Liver (tissue), 9 donors: ENCODE data around the gene DCAF11. TPM values are rescaled to one million over a fixed set of nuclear protein-coding genes. Genes with fewer than 3 reads are reported as not detected.

ENCODE experiments used
- DNase-seq: peaks from one replicate; pipeline ENCODE4 v3.0.0-alpha.2; 2017; ENCODE audit warnings: low spot score
- H3K27ac ChIP-seq, 2 donors: one replicate each; pipeline ENCODE4 v1.7.0; 2013; ENCODE audit warnings: inconsistent platforms in 2 of 2, low read length in 2 of 2, control low read depth in 1 of 2, low read depth in 1 of 2, mild to moderate bottlenecking in 1 of 2
- H3K27me3 ChIP-seq, 4 donors: one replicate each; pipeline versions ENCODE4 v1.6.1 to v1.7.0; 2013; ENCODE audit warnings: low read length in 3 of 4, inconsistent platforms in 1 of 4, mild to moderate bottlenecking in 1 of 4, moderate library complexity in 1 of 4; ENCODE audit not compliant: control insufficient read depth in 4 of 4, insufficient read depth in 4 of 4
- H3K36me3 ChIP-seq, 4 donors: one replicate each; pipeline versions ENCODE4 v1.6.1 to v1.7.0; 2013; ENCODE audit warnings: low read length in 3 of 4, mild to moderate bottlenecking in 3 of 4, low read depth in 1 of 4, moderate library complexity in 1 of 4; ENCODE audit not compliant: control insufficient read depth in 4 of 4, insufficient read depth in 3 of 4
- H3K4me1 ChIP-seq, 4 donors: one replicate each; pipeline versions ENCODE4 v1.6.1 to v1.7.0; 2013; ENCODE audit warnings: low read length in 3 of 4, mild to moderate bottlenecking in 3 of 4, moderate library complexity in 1 of 4; ENCODE audit not compliant: control insufficient read depth in 4 of 4, insufficient read depth in 4 of 4
- H3K4me3 ChIP-seq, 3 donors: one replicate each; pipeline versions ENCODE4 v1.6.1 to v1.7.0; 2013; ENCODE audit warnings: low read length in 3 of 3, control low read depth in 1 of 3, low read depth in 1 of 3, mild to moderate bottlenecking in 1 of 3
- H3K9ac ChIP-seq, 2 donors: one replicate each; pipeline ENCODE4 v1.7.0; 2013; ENCODE audit warnings: low read length in 2 of 2, mild to moderate bottlenecking in 2 of 2, moderate library complexity in 2 of 2, control low read depth in 1 of 2, low read depth in 1 of 2
- H3K9me3 ChIP-seq, 4 donors: one replicate each; pipeline versions ENCODE4 v1.6.1 to v1.7.0; 2013; ENCODE audit warnings: low read length in 3 of 4; ENCODE audit not compliant: control insufficient read depth in 4 of 4
- EGR1 ChIP-seq, 2 donors: IDR thresholded peaks; 2 replicates each; pipeline ENCODE4 v1.6.1; 2016 to 2018; ENCODE audit warnings: antibody characterized with exemption in 2 of 2, low read depth in 2 of 2
- FOXA2 ChIP-seq: IDR thresholded peaks from 2 replicates; pipeline ENCODE4 v1.6.1; 2016; ENCODE audit warnings: antibody characterized with exemption
- GABPA ChIP-seq, 2 donors: IDR thresholded peaks in 1 of 2; conservative IDR thresholded peaks in 1 of 2; 2 replicates each; pipeline ENCODE4 v1.6.1; 2016; ENCODE audit warnings: antibody characterized with exemption in 2 of 2, mild to moderate bottlenecking in 1 of 2, moderate library complexity in 1 of 2
- HNF4A ChIP-seq, 2 donors: conservative IDR thresholded peaks; 2 replicates each; pipeline ENCODE4 v1.6.1; 2016; ENCODE audit warnings: antibody characterized with exemption in 2 of 2, mild to moderate bottlenecking in 2 of 2
- NR2F2 ChIP-seq: IDR thresholded peaks from 2 replicates; pipeline ENCODE4 v1.6.1; 2016; ENCODE audit warnings: antibody characterized with exemption
- RAD21 ChIP-seq, 2 donors: IDR thresholded peaks; 2 replicates each; pipeline ENCODE4 v1.6.1; 2016; ENCODE audit warnings: antibody characterized with exemption in 2 of 2, mild to moderate bottlenecking in 2 of 2
- ZBTB33 ChIP-seq: IDR thresholded peaks from 2 replicates; pipeline ENCODE4 v1.6.1; 2016; ENCODE audit warnings: antibody characterized with exemption
- WGBS: extraction: QIAGEN DNeasy Blood & Tissue Kit; methylation state at CpG from one replicate; pipeline ENCODE4 v1.1.7; 2013; 5-methylcytosine and 5-hydroxymethylcytosine counted together
- polyA plus RNA-seq, 2 donors: library from polyadenylated mRNA; stranded (reverse) in 1 of 2; unstranded in 1 of 2; fragments of 200-250 nt in 1 of 2; fragments of >200 nt in 1 of 2; fragmentation: Nextera tagmentation in 1 of 2; extraction: Ambion mirVana in 1 of 2; gene quantifications; one replicate each; pipeline versions ENCODE4 v1.2.1 to v1.2.3, GENCODE V29; 2013 to 2015
- total RNA-seq, 2 donors: library from RNA; depleted of rRNA; stranded (reverse); fragments of >200 nt; gene quantifications; one replicate each; pipeline ENCODE4 v1.2.3, GENCODE V29; 2014
- TF ChIP-seq, protein P1 (sequence below): IDR thresholded peaks from 2 replicates; pipeline ENCODE4 v1.6.1; 2016; ENCODE audit warnings: antibody characterized with exemption
- donor health status: healthy.
- donor health status: healthy.
- donor health status: healthy.
- donor health status: healthy.
- donor health status: healthy.

Gene DCAF11
- total and polyA plus RNA-seq, 4 donors, result 30.1 to 312 (median 167) TPM

DNA sequence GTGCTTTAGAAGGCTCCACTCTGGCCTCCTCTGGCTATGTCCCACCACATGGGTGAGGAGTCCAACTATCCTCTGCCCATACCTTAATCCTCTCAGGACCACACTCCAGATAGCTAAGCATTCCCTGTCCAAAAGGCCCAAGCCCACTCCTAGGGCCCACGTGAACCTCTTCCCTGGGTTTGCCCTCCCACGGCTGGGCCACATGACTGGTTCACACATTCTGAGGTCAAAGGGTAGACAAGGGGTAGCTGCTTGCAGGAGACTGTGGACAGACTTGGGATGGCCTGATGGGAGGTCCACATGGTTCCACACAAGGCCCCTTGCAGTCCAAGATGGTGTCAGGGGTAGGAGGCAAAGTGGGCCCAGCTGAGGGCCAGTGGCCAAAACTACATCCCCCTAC, 26.5 kb upstream of the DCAF11 start:
- peaks cover 4 to 29% (median 22%) of the 10 kb centered on the region in 4 donors for H3K4me1 ChIP-seq
- TF ChIP-seq GABPA (IDR thresholded peaks at IDR 0.05 in 1 of 2, conservative IDR thresholded peaks at IDR 0.05 in 1 of 2) (no peak), RAD21 (IDR thresholded peaks at IDR 0.05) (no peak), HNF4A (conservative IDR thresholded peaks at IDR 0.05) (no peak)
- TF ChIP-seq, protein P1, sequence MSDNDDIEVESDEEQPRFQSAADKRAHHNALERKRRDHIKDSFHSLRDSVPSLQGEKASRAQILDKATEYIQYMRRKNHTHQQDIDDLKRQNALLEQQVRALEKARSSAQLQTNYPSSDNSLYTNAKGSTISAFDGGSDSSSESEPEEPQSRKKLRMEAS, result no peak
- H3K4me3 ChIP-seq, result no peak overlapping the region
- H3K9me3 ChIP-seq, result no peaks in the 10 kb centered on the region
- no peak overlapping the region for H3K9ac ChIP-seq
- no peak for DNase-seq
- H3K27me3 ChIP-seq, result no peaks in the 10 kb centered on the region
- H3K36me3 ChIP-seq, result no peaks in the 10 kb centered on the region
- H3K27ac ChIP-seq, result no peak overlapping the region
- 59% methylated on average over 2 of the region's 2 CpGs for WGBS

DNA sequence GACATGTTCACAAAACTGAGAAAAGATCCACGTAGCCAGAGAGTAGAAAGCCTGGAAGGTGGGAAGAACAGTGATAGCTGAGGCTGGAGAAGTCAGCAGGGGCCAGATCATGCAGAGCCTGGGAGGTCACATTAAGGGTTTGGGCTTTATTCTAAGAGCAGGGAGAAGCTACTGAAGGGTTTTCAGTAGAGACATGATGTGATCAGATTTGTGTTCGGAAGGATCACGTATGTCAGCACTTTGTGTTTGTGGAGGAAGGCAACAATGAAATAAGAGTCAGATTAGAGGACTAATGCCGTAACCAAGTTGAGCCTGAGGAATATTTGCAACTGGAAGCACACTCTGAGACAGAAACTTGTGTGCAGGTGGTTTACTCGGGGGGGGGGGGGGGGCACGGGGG, 24.7 kb upstream of the DCAF11 start:
- H3K27ac ChIP-seq, result no peak overlapping the region
- no peaks in the 10 kb centered on the region for H3K36me3 ChIP-seq
- H3K9me3 ChIP-seq, result no peaks in the 10 kb centered on the region
- H3K4me1 ChIP-seq, result peaks cover 8 to 28% (median 23%) of the 10 kb centered on the region in 4 donors
- TF ChIP-seq GABPA (IDR thresholded peaks at IDR 0.05 in 1 of 2, conservative IDR thresholded peaks at IDR 0.05 in 1 of 2), result no peak
- TF ChIP-seq HNF4A (conservative IDR thresholded peaks at IDR 0.05), result no peak
- no peak for TF ChIP-seq EGR1 (IDR thresholded peaks at IDR 0.05; ENCODE audit: low read depth in 2 of 2)
- no peak for DNase-seq
- no peaks in the 10 kb centered on the region for H3K27me3 ChIP-seq
- no peak overlapping the region for H3K9ac ChIP-seq
- no peak overlapping the region for H3K4me3 ChIP-seq
- whole genome bisulfite sequencing, result 82% methylated on average over 6 of the region's 6 CpGs

GRCh38 chr14:24092110-24092504, 22.5 kb upstream of the DCAF11 start:
- no peak overlapping the region for H3K4me3 ChIP-seq
- no peak overlapping the region for H3K9ac ChIP-seq
- H3K27ac ChIP-seq, result peak overlapping the region in 1 of 2 donors; percentile 6
- peaks cover 15 to 47% (median 36%) of the 10 kb centered on the region in 4 donors for H3K4me1 ChIP-seq
- TF ChIP-seq FOXA2 (no peak), ZBTB33 (no peak), HNF4A (conservative IDR thresholded peaks at IDR 0.05) (peak in 1 of 2 donors; percentile 8), NR2F2 (no peak)
- H3K9me3 ChIP-seq, result no peaks in the 10 kb centered on the region
- H3K36me3 ChIP-seq, result peaks cover 0 to 3% (median 0%) of the 10 kb centered on the region in 4 donors
- no peaks in the 10 kb centered on the region for H3K27me3 ChIP-seq
- no peak for DNase-seq

- Histone ChIP-seq H3K9me3 (no peaks in the 10 kb centered on the region), H3K36me3 (peaks cover 0 to 3% (median 0%) of the 10 kb centered on the region in 4 donors), H3K4me3 (no peak overlapping the region), H3K27ac (no peak overlapping the region), H3K4me1 (peaks cover 15 to 49% (median 36%) of the 10 kb centered on the region in 4 donors), H3K9ac (no peak overlapping the region), H3K27me3 (no peaks in the 10 kb centered on the region)
- WGBS, result 88% methylated on average over 4 of the region's 4 CpGs
- TF ChIP-seq GABPA (IDR thresholded peaks at IDR 0.05 in 1 of 2, conservative IDR thresholded peaks at IDR 0.05 in 1 of 2), result no peak
- TF ChIP-seq HNF4A (conservative IDR thresholded peaks at IDR 0.05), result no peak
- DNase-seq, result no peak
Observed at GRCh38 chr14:24092505-24093206, 21.9 kb upstream of the DCAF11 start.
